Measurements from ENCODE around the gene MICALL1.

Gene MICALL1

GRCh38 chr22:37905534-37906363 lies at the start of gene MICALL1:
TSS of gene MICALL1 (plus strand) at chr22:37906297. CDS start at chr22:37906423, 126 bp downstream.
- peak in 1 of 2 donors; percentile 45 for DNase-seq (ENCODE audit: low read depth in 1 of 2, low spot score in 1 of 2)

- DNase-seq (ENCODE audit: low read depth in 1 of 2, low spot score in 1 of 2): no peak
Observed at GRCh38 chr22:37860796-37861421, 45.2 kb upstream of the MICALL1 start.

- DNase-seq (ENCODE audit: low read depth in 1 of 2, low spot score in 1 of 2): no peak
Observed at GRCh38 chr22:37862570-37863325, 43.3 kb upstream of the MICALL1 start.

GRCh38 chr22:37865510-37865909 lies 40.6 kb upstream of the MICALL1 start:
- DNase-seq (ENCODE audit: low read depth in 1 of 2, low spot score in 1 of 2): no peak

GRCh38 chr22:37870273-37870672 lies 35.8 kb upstream of the MICALL1 start:
- no peak for DNase-seq (ENCODE audit: low read depth in 1 of 2, low spot score in 1 of 2)

GRCh38 chr22:37880668-37881440 lies 25.2 kb upstream of the MICALL1 start:
- no peak for DNase-seq (ENCODE audit: low read depth in 1 of 2, low spot score in 1 of 2)

GRCh38 chr22:37884420-37884819 lies 21.7 kb upstream of the MICALL1 start:
- no peak for DNase-seq (ENCODE audit: low read depth in 1 of 2, low spot score in 1 of 2)

GRCh38 chr22:37887584-37888378 lies 18.3 kb upstream of the MICALL1 start:
- no peak for DNase-seq (ENCODE audit: low read depth in 1 of 2, low spot score in 1 of 2)

- DNase-seq (ENCODE audit: low read depth in 1 of 2, low spot score in 1 of 2): no peak
Observed at GRCh38 chr22:37891926-37892325, 14.2 kb upstream of the MICALL1 start.

GRCh38 chr22:37892566-37893335 lies 13.3 kb upstream of the MICALL1 start:
- no peak for DNase-seq (ENCODE audit: low read depth in 1 of 2, low spot score in 1 of 2)

- no peak for DNase-seq (ENCODE audit: low read depth in 1 of 2, low spot score in 1 of 2)
Observed at GRCh38 chr22:37893583-37893983, 12.5 kb upstream of the MICALL1 start.

- DNase-seq (ENCODE audit: low read depth in 1 of 2, low spot score in 1 of 2): no peak
Observed at GRCh38 chr22:37894939-37895670, 11.0 kb upstream of the MICALL1 start.

GRCh38 chr22:37896181-37896592 lies 9.9 kb upstream of the MICALL1 start:
- no peak for DNase-seq (ENCODE audit: low read depth in 1 of 2, low spot score in 1 of 2)

GRCh38 chr22:37896939-37897338 lies 9.2 kb upstream of the MICALL1 start:
- DNase-seq (ENCODE audit: low read depth in 1 of 2, low spot score in 1 of 2): no peak

GRCh38 chr22:37897807-37898206 lies 8.3 kb upstream of the MICALL1 start:
- DNase-seq (ENCODE audit: low read depth in 1 of 2, low spot score in 1 of 2): no peak

- DNase-seq (ENCODE audit: low read depth in 1 of 2, low spot score in 1 of 2): no peak
Observed at GRCh38 chr22:37898441-37899181, 7.5 kb upstream of the MICALL1 start.

GRCh38 chr22:37904572-37905533 lies 1.2 kb upstream of the MICALL1 start:
- DNase-seq (ENCODE audit: low read depth in 1 of 2, low spot score in 1 of 2): no peak

Data from activated CD4-positive, alpha-beta T cell treated with anti-CD3 and anti-CD28 coated beads, Interleukin-2, amount 50 U/mL, for 24 hours (primary cell).